ENCODE data around the gene SCAPER.

The SCAPER gene

DNA sequence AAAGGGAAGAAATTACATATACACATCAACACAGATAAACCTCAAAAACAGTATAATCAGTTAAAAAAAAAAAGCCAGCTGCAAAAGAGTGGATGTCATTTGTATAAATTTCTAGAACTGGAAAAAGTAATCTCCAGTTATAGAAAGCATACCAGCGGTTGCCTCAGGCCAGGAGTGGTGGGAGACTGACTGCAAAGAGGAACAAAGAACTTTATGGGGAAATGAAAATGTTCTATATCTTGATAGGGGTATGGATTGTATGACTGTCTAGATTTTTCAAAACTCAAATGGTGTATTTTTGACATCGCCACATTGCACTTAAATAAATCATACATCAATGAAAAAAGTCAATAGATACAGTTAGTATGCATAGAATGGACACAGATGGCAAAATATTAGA, 241.6 kb downstream of the SCAPER start:
- no peak for DNase-seq

DNA sequence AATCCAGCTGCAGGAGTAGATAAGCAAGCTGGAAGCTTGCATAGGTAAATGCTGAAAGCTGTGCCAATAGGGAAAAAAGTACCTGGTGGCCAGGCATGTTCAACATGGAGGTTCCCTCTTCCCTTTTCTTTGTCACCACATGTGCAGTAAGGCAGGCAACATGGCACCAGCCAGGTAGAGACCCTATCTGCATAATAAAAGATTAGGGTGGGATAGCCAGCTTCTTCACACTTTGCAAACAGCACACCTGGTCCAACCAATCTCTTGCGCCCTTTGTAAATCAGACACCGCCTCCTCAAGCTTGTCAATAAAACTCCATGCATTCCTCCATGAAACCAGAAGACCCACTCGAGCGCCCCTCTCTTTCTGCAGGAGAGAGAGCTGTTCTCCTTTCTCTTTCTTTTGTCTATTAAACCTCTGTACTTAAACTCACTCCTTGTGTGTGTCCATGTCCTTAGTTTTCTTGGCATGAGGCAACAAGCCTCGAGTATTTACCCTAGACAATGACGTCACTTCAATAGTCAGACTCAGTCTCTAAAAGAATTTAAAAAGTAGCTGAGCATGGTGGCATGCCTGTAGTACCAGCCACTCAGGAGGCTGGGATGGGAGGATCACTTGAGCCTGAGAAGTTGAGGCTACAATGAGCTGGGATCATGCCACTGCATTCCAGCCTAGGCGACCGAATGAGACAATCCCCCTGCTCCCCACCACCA, 256.3 kb downstream of the SCAPER start:
- no peak for DNase-seq

DNA sequence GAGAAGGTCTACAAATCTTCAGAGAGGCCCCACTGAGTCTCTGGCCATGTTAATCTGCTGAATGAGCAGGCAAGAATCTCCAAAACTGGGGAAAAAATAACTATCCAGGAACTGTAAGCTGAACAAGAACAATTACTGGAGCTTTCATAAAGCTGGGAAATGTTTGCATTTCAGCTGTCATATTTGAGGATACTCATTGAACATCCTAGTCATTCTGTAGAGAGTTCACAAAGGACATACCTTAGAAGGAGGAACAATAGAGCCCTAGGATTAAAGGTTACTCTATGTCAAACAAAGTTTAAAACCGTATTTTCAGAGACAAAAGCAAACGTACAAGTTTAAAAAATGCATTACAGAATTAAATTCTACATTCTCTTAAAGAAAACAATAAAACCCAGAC, 257.5 kb downstream of the SCAPER start:
- no peak for DNase-seq

DNA sequence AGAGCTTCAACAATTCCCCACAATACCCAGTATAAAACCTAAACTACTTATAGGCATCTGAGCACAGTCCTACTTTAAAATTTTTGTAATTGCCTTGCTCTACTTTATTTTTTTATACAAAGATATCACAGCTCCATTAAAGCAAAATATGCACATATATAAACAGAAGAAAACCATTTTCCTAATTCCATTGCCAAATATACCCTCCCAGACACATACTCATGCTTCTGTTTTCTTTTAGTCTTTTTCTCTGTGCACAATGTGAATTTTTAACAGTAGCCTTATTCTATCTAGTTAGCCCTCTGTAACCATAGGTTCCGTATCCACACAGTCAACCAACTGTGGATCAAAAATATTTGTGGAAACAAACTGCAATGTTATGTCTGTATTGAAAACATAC, 260.5 kb downstream of the SCAPER start:
- DNase-seq = no peak

DNA sequence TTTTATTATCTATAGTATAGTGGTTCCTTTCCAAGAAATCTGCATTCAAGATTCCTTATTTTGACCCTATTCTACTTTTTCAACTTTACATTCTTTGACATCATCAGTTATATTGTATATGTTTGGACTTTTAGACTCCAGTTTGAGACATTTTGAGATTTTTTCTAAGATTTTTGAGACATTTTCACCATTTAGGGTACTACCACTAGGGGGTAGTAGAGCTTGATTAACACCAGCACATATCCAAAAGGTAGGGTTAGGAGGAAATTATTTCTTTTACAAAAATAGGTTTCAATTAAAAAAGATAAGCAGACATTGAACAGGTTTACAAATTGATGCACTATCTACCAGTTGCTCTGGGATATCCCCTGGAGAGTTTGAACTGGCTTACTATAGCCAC, 262.5 kb downstream of the SCAPER start:
- no peak for DNase-seq

DNA sequence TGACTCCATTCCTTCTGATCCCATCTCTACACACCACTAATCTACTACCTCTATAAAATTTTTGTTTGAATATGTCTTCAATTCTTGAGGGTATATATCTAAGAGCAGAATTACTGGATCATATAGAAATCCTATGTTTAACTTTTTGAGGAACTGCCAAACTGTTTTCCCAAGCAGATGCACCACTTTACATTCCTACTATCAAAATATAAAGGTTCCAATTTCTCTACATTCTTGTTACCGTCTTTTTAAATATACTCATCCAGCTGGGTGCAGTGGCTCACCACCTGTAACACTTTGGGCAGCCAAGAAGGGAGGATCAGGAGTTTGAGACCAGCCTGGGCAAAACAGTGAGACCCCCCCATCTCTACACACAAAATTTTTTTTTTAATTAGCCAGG, 268.0 kb downstream of the SCAPER start:
- DNase-seq = no peak

DNA sequence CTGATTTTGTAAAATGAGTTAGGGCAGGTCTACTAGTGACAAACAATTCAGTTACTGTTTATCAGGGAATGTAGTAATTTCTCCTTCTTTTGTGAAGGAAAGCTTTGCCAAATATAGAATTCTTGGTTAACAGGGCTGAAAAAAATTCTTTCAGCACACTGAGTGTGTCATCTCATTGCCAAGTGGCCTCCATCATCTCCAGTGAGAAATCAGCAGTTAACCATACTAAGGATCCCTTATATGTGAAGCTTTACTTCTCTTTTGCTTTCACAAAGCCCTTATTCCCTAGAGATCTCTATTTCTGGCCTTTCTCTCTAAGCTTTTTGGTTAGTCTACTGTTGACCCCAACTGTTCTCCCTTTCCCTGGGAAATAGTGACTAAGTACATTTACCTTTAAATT, 269.1 kb downstream of the SCAPER start:
- DNase-seq = no peak

DNA sequence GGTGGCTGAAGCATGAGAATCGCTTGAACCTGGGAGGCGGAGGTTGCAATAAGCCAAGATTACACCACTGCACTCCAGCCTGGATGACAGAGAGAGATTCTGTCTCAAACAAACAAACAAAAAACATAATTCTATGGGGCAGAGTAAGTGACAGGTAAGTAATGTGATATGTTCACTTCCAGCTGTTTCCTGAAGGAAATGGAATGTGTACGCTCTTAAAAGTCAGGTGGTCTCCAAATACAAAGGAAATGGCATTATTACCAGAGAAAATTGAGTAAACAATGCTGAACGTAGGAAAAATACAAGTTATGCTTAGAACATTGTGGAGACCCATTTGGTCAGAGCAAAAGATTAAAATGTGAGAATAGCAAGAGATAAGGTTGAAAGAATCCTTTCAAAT, 278.5 kb downstream of the SCAPER start:
- DNase-seq = no peak

DNA sequence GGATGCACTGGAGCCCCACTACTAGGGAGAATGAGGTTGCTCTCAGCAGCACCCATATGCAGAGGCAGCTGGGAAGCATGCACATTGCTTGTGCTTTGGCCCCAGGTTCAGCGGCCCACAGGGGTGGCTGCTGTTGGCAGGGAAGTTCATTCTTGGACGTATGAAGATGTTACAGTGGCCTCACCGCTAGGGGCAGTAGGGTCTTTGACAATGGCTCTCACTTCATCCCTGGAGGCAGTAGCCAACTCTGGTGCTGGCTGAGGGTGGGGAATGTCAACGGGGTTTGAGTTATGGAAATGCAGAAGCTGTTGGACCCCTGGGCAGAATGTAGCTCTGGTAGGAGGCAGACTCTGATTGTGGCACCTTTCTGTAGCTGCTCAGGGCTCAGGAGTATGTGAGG, 279.9 kb downstream of the SCAPER start:
- no peak for DNase-seq

DNA sequence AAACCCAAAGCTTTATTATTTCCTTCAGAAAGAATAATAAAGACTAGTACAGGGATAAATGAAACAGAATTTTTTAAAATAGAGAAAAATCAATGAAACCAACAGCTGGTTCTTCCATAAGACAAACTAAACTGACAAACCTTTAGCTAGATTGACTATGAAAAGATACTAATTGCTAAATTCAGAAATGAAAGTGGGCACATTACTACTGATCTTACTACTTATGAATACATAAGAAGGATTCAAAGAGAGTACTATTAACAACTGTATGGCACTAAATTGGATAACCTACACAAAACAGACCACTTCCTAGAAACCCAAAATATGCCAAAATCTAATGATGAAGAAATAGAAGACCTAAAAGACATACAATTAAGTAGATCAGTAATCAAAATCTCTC, 290.4 kb downstream of the SCAPER start:
- no peak for DNase-seq

DNA sequence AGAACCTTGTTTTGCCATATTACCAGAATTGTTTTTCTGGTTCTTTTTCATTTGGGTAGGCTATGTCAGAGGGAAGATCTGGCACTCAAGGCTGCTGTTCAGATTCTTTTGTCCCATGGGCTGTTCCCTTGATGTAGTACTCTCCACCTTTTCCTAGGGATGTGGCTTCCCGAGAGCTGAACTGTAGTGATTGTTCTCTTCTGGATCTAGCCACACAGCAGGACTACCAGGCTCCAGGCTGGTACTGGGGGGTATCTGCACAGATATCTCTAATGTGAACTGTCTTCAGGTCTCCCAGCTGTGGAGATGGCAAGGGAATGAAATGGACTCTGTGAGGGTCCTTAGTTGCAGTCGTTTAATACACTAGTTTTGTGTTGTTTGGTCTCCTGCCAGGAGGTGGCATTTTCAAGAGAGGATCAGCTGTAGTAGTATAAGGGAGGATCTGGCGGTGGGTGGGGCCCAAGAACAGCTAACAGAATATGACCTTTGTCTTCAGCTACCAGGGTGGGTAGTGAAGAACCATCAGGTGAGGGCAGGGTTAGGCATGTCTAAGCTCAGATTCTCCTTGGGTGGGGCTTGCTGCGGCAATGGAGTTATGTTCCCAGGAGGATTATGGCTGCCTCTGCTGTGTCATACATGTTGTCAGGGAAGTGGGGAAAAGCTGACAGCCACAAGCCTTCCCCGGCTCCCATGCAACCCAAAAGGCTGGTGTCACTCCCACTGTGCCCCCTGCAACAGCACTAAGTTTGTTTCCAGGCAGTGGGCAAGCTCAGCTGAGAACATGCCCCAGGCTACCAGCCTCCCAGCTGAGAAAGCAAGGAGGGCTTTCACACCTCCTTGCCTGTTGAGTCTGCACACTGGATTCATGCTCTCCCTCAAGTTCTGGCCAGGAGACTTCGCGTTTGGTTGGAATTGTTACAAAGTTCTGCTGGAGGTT, 316.1 kb downstream of the SCAPER start:
- DNase-seq = no peak

DNA sequence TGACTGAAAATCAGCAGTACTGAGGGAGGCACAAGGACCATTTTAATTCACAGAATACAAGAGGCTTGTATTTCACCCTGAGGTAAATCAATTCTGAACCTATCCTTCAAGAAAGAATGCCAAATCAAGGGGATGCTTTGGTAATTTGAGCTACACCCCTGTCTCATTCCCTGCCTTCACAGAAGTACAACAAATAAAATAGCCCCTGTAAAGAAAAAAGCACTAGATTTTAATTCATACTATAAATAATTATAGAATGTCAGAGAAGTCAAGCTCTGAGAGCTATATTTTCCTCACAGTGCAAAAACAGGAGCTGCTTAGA, 319.6 kb downstream of the SCAPER start:
- DNase-seq = no peak

DNA sequence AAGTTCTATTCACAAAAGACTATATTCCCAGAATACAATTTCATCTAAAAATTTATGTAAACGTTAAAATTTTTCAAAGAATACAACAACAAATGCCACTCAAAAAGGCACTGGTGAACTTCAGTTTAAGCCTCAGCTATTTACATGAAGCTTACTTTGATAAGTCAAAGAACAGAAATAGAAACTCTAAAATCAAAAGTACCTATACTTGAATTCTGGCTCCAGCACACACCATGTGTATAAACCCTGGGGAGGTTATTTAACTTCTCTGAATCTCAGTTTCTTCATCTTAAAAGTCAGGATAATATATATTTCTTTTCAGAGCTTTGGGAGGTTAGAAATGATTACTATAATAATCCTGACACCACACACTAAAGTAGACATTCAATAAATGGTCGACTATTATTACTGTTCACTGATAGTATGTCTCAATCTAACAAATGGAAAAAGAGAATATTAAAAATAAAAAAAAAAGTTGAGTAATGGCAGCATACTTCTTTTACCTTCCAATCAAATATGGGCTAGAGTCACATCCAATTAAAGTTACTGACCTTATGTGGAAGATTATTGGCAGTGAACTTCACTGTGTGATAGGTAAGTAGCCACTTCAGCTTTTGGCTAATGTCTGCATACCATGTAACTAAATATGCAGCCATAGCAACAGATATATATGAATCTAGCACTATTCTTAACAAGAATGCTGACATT, 320.1 kb downstream of the SCAPER start:
- no peak for DNase-seq

DNA sequence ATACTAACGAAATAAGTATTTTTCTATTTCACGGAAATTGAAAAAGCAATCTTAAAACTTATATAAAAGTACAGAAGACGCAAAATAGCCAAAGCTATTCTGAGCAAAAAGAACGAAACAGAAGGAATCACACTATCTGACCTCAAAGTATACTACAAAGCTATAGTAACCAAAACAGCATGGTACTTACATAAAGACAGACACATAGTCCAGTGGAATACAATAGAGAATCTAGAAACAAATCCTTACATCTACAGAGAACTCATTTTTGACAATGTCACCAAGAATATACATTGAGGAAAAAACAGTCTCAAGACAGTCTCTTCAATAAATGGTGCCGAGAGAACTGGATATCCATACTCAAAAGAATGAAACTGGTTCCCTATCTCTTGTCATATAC, 322.6 kb downstream of the SCAPER start:
- no peak for DNase-seq

DNA sequence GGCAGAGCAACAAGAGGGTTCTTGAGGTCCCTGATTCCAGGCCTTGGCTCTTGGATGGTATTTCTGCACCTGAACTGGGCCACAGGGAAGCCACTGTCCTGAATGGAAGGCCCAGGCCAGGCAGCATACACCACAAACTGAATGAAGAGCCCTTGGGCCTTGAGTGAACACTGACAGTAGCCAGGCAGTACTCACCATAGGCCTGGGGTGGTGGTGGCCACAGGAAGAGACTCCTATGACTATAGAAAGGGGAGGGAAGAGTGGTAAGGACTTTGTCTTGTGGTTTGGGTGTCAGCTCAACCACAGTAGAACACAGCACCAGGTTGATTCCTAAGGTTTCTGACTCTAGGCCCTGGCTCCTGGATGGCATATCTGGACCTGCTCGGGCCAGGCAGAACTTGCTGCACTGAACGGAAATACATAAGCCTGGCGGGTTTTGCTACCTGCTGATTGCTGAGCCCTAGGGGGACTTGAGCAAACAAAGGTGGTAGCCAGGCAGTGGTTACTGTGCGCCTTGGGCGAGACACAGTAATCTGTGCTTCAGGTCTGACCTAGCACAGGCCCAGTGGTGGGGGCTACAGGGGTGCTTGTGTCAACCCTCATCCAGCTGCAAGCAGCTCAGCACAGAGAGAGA, 327.1 kb downstream of the SCAPER start:
- DNase-seq = no peak

DNA sequence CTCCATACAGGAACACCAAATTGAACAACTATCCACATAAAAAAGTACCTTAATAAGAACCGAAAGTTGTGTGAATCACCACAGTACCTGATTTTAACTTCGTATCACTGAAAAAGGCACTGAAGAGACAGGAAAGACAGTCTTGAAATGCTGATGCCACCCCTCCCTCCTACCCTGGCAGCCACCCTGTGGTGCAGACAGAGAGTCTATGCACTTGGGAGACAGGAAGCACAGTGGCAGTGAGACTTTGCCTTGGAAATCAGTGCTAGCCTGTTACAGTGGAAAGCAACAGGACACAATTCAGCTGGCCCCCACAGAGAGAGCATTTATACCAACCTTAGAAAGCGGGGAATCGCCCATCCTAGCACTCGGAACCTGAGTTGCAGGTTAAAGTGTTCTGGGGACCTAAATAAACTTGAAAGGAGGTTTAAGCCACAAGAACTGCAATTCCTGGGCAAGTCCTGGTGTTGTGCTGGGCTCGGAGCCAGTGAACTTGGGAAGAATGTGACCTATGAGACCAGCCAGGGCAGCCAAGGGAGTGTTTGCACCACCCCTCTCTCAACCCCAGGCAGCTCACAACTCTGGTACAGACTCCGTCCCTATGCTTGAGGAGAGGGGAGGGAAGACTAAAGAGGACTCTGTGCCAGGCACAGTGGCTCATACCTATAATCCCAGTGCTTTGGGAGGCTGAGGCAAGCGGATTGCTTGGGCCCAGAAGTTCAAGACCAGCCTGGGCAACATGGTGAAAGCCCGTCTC, 328.4 kb downstream of the SCAPER start:
- DNase-seq = no peak

DNA sequence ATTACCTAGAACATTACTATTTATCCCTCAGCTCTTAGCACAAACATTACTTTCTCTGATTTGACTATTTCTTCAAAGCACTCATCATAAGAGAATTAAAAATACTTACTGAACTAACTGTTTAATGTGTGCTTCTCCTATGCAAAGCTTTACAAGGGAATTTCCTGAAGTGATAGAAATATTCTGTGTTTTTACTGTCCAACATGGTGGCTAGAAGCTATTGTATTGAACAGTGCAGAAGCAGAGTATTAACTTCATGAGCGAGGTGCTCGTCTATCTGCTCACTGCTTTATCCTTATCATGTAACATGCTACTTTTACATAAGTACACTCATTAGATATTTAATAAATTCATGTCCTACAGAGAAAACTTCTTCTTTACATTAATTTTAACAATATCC, 329.5 kb downstream of the SCAPER start:
- no peak for DNase-seq

DNA sequence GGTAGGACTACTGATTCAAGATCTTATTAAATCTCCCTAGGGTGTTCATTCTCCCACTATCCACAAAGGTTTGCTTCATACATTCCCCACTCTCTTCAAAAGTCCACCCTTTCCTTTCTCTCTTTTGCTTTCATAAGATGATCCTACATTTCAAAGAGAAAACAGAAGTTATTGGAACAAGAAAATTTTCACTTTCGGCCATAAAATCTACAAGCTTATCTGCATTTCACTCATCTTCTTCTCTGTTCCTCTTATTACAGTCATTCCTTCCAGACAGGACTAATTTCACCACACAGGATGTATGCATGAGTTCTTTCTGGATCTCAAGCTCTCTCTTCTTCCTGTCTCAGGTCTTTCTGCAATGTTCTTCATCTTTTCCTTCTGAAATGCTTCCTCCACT, 329.9 kb downstream of the SCAPER start:
- no peak for DNase-seq

DNA sequence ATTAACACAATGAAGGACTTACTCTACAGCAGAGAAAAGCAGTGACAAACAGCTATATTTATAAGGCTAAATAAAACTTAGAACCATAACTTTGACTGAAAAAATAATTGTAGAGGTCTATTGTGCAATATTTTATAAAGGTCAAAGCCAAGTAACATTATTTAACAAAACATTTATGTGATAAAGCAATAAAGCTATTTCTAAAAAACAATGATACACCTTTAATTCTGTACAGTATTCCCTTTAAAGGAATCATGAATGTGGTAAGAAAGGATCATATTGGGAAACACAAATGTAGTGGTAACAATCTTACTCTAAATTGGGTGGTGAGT, 332.2 kb downstream of the SCAPER start:
- DNase-seq = no peak

DNA sequence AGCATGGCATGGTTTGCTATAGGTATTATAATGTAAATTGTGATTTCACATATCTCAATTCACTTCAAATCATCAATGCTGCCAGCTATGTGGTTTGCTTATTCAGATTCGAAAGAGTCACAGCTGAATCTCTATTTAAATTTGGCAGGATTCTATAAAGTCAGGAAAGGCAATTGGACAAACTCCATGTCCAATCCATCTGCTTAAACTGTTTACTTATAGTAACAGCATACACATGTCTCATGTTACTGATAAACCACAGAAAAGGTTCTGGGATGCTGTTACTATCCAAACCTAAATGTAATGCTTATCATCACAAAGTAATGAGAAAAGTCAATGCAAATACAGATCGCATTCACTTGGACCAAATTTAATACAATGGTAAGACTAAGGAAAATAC, 338.9 kb downstream of the SCAPER start:
- no peak for DNase-seq

DNA sequence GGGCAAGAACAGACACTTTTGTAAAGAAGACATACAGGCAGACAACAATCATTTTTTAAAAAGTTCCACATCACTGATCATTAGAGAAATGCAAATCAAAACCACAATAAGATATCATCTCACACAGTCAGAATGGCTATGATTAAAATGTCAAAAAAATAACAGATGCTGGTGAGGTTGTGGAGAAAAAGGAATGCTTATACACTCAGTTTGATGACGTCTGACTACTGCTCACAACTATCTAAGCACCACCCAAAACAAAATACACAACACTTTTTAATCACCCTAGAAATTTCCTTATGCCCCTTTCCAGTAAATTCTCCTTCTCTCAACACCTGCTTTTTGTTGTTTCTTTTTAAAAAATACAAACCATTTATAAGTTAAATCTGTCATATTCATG, 339.8 kb downstream of the SCAPER start:
- DNase-seq = no peak

DNA sequence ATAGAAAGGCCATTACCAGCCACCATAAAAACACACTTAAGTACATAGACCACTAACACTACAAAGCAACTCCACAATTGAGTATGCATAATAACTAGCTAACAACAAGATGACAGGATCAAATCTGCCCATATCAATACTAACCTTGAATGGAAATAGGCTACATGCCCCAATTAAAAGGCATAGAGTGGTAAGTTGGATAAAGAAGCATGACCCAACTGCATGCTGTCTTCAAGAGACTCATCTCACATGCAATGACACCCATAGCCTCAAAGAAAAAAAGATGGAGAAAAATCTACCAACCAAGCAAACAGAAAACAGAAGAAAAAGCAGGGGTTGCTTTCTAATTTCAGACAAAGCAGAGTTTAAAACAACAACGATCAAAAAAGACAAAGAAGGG, 349.9 kb downstream of the SCAPER start:
- DNase-seq = no peak

DNA sequence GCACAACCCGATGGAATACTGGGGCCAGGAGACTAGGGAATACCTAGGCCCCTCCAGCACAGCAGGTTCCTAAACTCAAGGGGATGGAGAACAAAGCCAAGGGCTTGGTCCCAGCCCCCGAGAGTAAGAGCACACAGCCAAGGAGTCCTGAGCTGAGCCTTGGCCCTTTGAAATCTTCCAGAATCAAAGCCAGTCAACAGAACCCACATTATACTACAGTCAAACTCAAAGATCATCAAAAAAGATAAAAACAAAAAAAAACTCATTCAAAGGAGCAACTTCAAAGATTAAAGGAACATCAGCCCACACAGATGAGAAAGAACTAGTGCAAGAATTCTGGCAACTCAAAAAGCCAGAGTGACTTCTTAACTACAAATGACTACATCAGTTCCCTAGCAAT, 351.6 kb downstream of the SCAPER start:
- DNase-seq = no peak
